NT2/D1 (cell line): ENCODE results near the gene RCCD1.

ENCODE experiments used
- SUZ12 ChIP-seq: IDR thresholded peaks from 2 replicates; pipeline ENCODE4 v1.6.1; 2011; ENCODE audit not compliant: insufficient read length, insufficient read depth; ENCODE audit errors: extremely low read depth
- YY1 ChIP-seq: IDR thresholded peaks from 2 replicates; pipeline ENCODE4 v1.6.1; 2011; ENCODE audit not compliant: insufficient read length, insufficient read depth
- ZNF274 ChIP-seq: IDR thresholded peaks from 2 replicates; pipeline ENCODE4 v1.6.1; 2011; ENCODE audit warnings: mild to moderate bottlenecking, low read depth, low read length

GRCh38 chr15:90947577-90948357 is 6.9 kb upstream of the RCCD1 start:
- TF ChIP-seq ZNF274 (no peak), SUZ12 (no peak), YY1 (no peak)
